SHP77 (cell line): ENCODE data around the gene KCNMA1.

Experiments used
- DNase-seq, 2 experiments: peaks; one replicate each; lab custom pipeline; 2025; lab: John Stamatoyannopoulos, UW

The KCNMA1 gene

DNA sequence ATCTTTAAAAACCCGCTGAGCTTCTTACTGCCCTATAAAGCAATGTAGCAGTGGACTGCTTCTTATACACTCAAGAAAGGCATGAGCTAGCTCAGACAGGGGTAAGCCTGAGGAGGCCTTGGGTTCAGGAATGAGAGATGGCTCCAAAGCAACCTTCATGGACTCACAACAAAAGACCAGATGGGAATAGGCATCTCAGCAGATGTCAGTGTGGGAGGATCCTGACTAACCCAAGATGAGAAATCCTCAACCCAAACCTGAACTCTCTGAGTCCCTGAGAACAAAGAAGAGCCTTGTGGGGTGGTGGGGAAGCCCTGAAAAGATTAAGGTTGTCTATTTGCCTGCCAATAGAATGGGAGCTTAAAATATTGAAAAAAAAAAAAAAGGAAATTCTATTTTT lies 807.4 kb downstream of the KCNMA1 start:
- DNase-seq = no peak

DNA sequence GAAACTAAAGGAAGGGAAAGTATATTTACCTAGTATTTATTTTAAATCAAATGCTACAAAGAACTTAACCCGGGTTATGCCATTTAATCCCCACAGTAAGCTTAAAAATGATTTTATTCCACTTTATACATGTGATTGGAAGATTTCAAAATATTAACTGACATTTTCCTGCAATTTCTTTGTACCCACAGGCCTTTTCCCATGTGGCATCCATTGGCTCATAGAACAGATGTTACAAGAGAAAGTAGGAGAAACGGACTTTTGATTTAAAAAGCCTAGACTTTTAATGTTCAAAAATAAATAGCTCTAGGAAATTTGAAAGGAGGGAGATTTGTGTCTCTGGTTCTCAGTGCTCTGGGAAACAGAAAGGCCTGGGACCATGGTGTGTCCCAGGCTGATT lies 807.9 kb downstream of the KCNMA1 start:
- DNase-seq = no peak
